HG03064 (cell line): ENCODE measurements around the gene SPINK9.
"Not testable (repeated sequence)": the region's sequence is repeated elsewhere in the genome, so short reads cannot be mapped to it uniquely, and the experiment has no call there.

Source experiments
- ATAC-seq: cut with Tn5 transposase; IDR thresholded peaks from one replicate; pipeline ENCODE4 v1.9.1; 2021; ENCODE audit warnings: low read depth; ENCODE audit not compliant: unreplicated experiment

SPINK9 gene, protein sequence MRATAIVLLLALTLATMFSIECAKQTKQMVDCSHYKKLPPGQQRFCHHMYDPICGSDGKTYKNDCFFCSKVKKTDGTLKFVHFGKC

DNA sequence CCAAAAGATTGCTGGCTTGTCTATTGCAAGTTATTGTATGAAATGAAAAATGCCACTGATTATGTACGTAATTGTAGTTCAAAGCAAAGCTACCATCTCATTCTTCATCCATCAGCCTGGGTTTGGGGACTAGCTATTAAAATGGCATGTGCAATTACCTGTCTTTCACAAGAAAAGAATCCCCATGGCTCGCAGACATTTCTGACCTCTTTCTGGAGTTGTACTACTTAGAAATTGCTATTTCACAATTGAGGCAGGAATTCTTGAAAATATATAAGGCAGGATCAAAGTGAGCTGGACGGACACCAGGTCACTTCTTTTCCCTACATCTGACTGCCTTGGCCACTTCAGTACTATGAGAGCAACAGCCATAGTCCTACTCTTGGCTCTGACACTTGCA, at the start of gene SPINK9:
Gene SPINK9 (plus strand): TSS at position 301 of the 400 bp plus-strand sequence. CDS start 55 bp downstream, at position 356.
- ATAC-seq = no peak

DNA sequence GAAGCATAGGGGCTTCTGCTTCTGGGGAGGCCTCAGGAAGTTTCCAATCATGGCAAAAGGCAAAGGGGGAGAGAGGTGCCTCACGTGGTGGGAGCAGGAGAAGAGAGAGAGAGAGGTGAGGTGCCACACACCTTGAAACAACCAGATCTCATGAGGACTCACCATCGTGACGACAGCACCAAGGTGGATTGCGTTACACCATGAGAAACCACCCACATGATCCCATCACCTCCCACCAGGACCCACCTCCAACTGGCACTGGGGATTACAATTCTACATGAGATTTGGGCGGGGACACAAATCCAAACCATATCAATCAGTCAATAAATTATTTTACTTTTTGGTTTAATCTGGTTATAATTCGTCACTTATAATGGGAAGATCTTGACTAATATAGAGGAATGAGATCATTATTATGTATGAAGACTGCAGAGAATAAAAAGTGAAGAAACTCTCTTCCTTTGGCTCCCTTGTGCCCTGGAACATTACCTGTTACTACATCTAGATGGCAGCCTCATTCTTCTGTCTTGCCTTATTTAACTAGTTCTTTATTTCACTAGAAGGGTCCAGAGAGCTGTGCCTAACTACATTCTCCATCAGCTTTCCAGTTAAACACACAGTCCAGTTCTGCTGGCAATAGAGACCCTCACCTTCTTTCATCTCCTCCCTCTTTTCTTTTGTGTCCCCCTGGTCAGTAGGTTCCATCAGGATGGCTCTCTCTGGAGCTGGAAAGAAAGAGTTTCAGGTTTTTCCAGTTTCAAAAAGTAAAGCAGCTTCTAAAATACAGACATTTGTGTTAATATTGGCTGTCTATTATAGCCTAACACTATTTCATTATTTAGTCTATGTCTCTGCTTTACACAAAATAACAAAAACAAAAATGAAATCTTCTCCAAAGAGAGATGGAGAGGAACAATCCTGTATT, 44.8 kb upstream of the SPINK9 start:
- no peak for ATAC-seq

DNA sequence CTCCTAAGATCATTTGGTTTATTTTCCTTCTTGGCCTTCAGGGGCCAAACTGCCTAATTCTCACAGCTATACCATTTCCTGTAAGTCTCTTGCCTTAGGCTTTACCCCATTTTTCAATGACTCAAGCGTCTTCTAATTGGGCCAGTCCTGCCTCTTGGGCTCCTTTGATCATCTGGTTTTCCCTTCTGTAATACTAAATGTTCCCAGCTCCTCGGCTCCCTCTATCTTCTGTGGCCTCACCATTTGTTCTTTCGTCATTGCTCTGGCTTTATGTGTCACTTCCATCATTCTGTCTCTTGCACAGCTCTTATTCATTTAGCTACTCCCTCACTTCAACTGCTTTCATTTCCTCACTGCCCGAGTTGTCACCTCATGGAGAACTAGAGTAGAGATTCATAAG, 37.6 kb upstream of the SPINK9 start:
- no peak for ATAC-seq

DNA sequence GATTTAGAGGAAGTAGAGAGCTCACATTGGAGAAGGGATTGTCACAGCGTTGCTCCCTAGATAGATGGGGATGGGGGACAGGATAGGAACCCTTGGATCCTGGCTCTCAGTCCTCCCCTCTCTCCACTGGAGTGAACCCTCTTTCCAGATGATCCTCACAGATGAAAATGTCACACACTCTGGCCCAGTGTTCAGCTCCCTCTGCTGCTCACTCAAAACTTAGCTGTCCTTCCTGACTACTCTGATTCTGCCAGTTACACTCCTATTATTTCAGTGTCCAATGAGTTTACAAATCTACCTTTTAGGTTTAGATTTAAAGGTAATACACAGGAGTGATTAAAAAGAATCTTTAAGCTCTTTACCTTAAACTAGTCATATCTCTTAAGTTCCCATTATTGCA, 28.9 kb upstream of the SPINK9 start:
- ATAC-seq = no peak

DNA sequence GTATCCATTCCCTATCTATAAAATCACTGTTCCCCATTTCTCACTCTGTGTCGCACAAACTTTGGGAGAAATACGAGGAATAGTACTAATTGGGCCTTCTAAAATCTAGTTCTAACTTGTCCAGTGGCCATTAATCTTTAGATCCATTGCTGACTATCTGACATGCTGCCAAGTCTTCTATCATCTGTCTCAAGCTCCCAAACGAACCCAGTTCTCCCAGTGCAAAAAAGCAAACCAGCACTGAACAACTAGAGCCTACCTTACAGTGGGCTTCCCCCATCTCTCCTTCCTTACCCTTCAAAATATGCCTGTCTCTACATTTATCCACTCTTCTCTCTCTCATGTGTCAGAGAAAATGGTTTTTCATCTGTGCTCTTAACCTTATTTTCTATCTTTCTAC, 26.3 kb upstream of the SPINK9 start:
- ATAC-seq = no peak

DNA sequence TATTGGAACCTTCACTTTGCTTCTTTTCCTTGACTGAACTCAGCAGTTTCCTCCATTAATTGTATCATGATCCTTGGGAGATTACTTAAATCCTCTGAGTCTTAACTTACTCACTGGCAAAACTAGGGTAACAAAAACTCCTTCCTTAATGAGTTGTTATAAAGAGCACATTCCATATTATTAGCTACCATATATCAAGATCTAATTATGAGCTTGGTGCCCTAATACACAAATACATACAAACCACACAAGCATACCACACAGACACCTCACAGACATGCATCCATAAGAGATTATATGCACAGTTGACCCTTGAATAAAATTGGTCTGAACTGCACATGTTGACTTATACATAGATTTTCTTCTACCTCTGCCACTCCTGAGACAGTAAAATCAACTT, 25.6 kb upstream of the SPINK9 start:
- ATAC-seq = no peak

DNA sequence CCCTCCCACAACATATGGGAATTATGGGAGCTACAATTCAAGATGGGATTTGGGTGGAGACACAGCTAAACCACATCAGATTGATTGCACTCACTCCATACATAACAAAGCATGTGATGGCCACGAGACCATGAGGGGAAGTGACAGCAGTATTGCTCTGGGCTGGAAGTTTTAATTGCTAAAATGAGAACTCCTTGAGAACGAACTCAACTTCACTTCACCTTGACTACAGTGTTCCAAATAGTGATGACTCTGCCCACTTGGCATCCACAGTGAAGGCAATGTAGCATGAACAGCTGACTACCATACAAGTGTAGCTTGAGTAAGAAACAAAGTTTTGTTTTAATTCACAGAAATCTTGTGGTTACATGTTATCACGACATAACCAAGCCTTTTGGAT, 23.9 kb upstream of the SPINK9 start:
- no peak for ATAC-seq

DNA sequence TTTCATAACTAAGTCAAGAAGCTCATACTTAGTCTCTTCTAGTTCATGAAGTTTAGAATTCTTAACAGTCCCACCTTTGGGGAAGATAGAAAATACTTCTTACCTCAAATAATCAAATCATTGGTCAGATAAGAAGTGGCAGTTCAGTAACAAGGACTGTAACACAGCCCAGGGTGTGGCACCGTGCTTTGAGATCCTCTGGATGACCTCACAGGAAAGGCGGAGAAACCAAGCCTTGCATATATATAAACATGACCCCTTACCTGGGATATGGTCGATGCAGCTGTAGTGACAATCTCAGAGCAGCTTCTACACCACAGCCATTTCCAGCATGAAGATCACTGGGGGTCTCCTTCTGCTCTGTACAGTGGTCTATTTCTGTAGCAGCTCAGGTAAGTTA, 23.2 kb upstream of the SPINK9 start, which contains the start of gene SPINK7:
Gene SPINK7 (plus strand): TSS at position 271 of the 400 bp plus-strand sequence. CDS start 61 bp downstream, at position 332.
- no peak for ATAC-seq

DNA sequence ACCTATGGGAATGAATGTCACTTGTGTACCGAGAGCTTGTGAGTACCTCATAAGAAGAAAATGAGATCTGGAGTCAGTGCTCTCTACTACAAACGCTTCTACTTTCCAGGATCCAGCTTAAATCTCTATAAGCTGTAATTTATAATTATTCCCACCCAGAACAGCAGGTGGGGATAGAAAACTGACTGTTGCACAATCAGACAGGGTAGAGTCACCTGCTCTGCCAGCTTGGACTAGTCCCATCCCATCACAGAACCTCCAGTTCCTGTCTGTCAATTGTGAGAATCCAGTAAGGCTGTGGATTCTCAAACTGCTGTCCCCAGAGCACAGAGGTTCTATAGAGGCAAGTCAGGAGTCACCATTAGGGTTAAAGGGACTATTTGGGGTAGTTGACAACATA, 21.2 kb upstream of the SPINK9 start:
- ATAC-seq = no peak

DNA sequence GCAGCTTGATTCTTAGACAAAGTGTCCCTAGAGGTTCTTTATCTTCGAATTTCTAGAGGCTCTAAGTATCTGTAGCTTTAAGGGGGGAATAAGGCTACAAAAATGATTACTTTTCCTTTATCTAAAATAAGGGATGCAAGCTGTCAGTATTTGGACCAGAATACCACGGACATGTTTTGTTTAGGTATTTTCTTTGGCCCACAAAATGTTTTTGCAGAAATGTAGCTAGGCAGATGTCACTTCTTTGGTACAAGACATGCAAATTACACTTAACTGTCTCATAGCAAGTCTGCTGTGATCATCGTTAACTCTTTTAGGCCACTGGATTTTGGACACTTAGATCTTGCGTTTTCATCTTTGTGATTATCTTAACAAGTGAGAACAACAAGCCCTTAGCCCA, 20.6 kb upstream of the SPINK9 start:
- ATAC-seq = no peak

DNA sequence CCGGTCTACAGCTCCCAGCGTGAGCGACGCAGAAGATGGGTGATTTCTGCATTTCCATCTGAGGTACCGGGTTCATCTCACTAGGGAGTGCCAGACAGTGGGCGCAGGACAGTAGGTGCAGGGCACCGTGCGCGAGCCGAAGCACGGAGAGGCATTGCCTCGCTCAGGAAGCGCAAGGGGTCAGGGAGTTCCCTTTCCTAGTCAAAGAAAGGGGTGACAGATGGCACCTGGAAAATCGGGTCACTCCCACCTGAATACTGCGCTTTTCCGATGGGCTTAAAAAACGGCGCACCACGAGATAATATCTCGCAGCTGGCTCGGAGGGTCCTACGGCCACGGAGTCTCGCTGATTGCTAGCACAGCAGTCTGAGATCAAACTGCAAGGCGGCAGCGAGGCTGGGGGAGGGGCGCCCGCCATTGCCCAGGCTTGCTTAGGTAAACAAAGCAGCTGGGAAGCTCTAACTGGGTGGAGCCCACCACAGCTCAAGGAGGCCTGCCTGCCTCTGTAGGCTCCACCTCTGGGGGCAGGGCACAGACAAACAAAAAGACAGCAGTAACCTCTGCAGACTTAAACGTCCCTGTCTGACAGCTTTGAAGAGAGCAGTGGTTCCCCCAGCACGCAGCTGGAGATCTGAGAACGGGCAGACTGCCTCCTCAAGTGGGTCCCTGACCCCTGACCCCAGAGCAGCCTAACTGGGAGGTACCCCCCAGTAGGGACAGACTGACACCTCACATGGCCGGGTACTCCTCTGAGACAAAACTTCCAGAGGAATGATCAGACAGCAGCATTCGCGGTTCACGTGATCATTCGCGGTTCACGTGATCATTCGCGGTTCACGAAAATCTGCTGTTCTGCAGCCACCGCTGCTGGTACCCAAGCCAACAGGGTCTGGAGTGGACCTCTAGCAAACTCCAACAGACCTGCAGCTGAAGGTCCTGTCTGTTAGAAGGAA, 15.1 kb upstream of the SPINK9 start:
- ATAC-seq = not testable (repeated sequence)

DNA sequence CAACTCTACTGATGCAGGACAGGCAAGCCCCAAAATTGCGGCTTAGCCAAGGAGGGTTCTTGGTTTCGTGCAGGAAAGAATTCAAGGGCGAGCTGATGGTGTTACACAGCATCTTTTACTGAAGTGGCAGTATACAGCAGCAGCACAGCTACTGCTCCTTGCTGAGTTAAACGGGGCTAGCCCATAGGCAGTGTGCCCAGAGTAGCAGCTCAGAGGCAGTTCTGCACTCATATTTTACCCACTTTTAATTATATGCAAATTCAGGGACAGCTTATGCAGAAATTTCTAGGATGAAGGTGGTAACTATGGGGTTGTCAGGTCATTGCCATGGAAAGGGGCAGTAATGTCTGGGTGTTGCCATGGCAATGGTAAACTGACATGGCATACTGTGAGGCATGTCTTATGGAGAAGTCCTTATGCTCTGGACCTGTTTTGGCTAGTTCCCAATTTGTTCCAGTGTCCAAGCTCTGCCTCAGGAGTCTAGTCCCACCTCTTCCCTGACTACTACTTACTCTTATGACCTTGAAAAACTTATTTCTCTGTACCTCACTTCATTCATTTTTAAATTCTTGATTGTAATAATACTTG, 2.0 kb upstream of the SPINK9 start:
- no peak for ATAC-seq

DNA sequence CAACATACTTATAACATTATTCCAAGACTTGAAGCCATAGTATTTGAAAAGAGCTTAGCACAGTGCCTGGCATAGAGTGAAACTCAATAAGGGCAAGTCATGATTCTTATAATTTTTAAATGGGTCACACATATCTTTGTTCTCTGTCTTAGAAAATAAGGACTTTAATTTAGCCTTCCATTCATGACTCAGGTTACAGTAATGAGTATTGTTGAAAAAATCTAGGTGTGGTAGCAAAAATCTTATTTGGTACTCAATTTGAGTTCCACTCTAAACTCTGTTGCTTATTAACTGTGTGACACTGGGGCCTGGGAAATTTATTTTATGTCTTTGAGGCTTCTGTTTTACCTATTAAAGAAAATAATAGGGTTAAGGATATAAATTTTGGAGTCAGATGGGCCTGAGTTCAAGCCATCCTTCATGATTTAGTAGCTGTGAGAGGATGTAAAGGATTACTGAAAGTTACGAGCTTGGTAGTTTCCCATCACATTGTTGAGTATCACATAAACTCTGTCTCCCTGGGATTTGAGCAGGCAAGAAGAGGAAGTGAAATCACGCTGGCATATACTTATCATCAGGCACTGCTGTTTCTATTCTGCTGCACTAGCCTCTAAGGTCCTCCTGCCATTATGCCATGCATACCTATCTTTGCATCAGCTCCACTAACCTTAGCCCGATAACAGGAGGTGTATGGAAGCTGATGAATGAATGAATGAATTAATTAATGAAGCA, 1.5 kb downstream of the SPINK9 start:
- no peak for ATAC-seq

DNA sequence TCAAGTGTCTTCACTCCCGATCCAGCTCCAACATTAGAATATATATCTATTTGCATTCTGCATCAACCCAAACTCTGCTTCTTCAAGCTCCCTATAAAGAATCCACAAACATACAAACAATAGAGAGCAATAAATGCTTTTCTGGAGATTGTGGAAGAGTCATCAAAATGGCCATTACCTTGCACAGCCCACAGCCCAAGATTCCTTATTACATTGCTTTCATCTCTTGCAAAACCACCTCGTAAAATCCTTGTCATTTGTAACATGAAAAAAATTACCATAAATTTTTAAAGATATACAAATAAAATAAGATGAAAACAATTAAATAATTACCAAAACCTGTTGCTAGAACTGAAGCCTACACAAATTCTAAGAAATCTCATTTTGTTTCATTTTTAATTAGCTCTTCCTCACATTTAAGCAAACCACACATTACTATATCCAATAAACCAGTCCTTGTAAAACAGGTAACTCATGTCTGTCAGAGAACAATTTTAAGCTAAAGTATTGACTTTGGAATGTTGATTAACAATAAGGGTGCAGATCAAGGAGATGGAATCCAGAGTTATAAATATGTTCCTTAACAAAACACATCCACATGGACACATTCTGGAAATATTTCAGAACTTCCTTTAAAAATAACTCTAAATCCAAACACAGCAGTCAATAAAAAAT, 7.1 kb downstream of the SPINK9 start:
- ATAC-seq = no peak

DNA sequence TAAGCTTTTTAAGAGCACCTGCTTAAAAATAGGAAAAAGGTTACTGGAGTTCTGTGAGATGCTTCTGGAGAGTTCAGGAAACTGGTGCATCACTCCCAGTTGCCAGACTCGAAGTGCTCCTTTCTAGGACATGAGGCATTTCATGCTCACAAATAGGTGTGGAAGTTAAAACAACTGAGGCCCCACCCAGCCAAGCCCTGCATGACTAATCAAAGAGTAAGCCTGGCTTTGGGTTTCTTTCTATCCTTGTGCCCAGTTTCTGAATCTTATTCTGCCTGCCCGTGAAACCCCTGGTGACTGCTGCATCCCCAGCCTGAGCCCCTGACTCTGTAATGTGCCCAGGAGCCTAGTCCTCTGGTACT, 7.7 kb downstream of the SPINK9 start:
- no peak for ATAC-seq

DNA sequence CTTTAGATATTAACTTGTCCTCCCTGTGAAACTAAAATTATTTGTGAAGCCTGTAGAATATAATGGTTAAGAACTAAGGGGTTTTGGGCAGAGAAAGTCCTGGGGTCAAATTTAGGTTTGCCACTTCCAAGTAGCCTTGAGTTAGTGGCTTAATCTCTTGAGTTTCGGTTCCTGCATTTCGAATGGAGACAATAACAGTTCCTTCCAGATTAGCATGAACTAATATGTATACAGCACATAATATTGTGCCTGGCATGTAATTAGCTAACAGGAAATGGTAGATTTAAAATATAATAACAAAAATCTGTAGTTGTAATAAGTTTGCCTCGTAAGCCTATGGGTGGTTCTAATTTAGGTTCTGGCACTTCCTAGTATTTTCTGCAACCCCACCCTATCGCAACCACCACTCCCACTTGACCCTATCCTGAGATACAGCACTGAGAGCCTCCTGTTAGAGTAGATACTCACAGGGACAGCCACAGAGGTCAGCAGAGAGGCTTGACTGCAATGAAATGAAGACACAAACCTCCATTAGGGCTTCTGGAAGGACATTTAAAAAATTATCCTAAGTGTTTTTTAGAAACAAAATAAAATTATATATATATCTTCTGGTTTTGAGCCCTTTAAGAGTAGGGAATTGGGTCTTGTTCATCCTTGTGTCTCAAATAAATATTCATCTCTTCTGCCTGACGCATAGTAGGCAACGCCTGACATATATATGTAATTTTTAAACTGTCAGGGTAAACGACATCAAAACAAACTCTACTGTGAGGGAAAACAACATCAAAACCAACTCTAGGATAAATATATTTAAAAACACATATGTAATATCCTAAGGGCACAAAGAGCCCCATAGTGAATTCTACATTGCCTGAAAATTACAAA, 8.5 kb downstream of the SPINK9 start:
- ATAC-seq = no peak

DNA sequence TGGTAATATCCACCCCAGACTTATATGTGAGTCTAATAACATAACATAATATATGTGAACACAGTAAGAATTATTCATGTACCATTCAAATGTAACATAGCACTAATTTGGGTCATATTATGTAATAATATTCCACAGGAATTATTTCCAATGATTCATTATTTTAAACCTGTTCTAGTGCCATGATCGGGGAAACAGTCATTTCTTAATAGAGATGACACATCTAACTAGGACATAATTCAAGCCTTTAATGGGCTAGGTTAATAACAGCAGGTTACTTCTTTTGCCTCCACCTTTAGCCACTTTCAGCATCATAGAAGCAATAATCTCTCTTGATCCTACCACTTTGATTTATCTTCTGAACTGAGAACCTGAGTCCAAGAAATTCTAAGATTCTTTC, 12.3 kb downstream of the SPINK9 start:
- ATAC-seq = no peak

DNA sequence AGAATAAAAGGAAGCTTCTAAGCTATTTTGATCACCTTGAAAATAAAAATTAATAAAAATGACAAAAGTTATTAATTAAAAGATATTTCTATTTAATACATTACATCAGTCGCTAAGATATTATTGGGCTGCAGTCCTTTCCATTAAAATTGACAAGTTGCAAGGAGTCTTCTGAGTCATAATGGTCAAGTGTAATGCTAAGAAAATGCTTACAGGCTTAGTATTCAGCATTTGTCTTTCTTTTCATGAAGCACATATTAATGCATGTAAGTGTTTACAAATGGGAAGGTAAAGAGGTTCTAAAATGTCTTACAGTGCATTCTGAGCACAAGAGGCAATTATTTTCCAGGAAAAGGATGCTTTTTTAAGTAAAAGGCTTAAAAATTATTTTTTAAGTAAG, 17.3 kb downstream of the SPINK9 start:
- ATAC-seq = no peak

DNA sequence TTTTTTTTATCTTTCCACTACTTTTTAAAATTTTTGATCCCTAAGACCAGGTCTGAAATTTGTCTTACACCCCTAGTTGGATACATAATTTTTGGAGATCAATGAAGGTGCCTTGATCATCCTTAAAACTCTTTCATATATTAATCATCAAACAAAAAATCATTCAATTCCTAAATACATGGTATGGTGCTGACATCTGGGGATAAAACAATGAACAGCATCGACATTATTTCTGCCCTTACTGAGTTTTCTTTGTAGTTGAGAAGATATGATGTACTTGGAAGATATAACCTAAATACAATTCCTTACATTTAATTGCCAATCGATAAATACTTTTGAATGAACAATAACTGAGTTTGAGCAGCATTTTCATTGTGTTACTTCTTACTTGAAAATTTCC, 18.3 kb downstream of the SPINK9 start:
- ATAC-seq = no peak
